ENCODE measurements around the gene NEUROD2.

The NEUROD2 gene

GRCh38 chr17:39635614-39636176 is 28.0 kb upstream of the NEUROD2 start:
- DNase-seq (ENCODE audit: low read depth, low spot score): no peak

- peak; percentile 57 for DNase-seq (ENCODE audit: low read depth, low spot score)
Observed at GRCh38 chr17:39634384-39634871, 26.7 kb upstream of the NEUROD2 start.

- DNase-seq (ENCODE audit: low read depth, low spot score): no peak
Observed at GRCh38 chr17:39633570-39634183, 26.0 kb upstream of the NEUROD2 start.

- DNase-seq (ENCODE audit: low read depth, low spot score): no peak
Observed at GRCh38 chr17:39632153-39632941, 24.6 kb upstream of the NEUROD2 start.

- peak; percentile 80 for DNase-seq (ENCODE audit: low read depth, low spot score)
Observed at GRCh38 chr17:39631403-39631802, 23.7 kb upstream of the NEUROD2 start.

GRCh38 chr17:39629898-39630297 is 22.2 kb upstream of the NEUROD2 start:
- DNase-seq (ENCODE audit: low read depth, low spot score): no peak

- DNase-seq (ENCODE audit: low read depth, low spot score): no peak
Observed at GRCh38 chr17:39629494-39629880, 21.8 kb upstream of the NEUROD2 start.

GRCh38 chr17:39628655-39629493 is 21.2 kb upstream of the NEUROD2 start:
- no peak for DNase-seq (ENCODE audit: low read depth, low spot score)

- DNase-seq (ENCODE audit: low read depth, low spot score): no peak
Observed at GRCh38 chr17:39627712-39628516, 20.2 kb upstream of the NEUROD2 start.

GRCh38 chr17:39627047-39627711 is 19.5 kb upstream of the NEUROD2 start:
- no peak for DNase-seq (ENCODE audit: low read depth, low spot score)

GRCh38 chr17:39626171-39627046 is 18.7 kb upstream of the NEUROD2 start, which contains the start of gene PPP1R1B:
Gene PPP1R1B (plus strand): TSS chr17:39626952. CDS start chr17:39627393, 441 bp downstream.
- DNase-seq (ENCODE audit: low read depth, low spot score): no peak

- DNase-seq (ENCODE audit: low read depth, low spot score): no peak
Observed at GRCh38 chr17:39625198-39625785, 17.6 kb upstream of the NEUROD2 start.

GRCh38 chr17:39624313-39624712 is 16.6 kb upstream of the NEUROD2 start:
- DNase-seq (ENCODE audit: low read depth, low spot score): no peak

- peak; percentile 85 for DNase-seq (ENCODE audit: low read depth, low spot score)
Observed at GRCh38 chr17:39623356-39623950, 15.7 kb upstream of the NEUROD2 start.

- no peak for DNase-seq (ENCODE audit: low read depth, low spot score)
Observed at GRCh38 chr17:39622380-39623006, 14.8 kb upstream of the NEUROD2 start.

- DNase-seq (ENCODE audit: low read depth, low spot score): peak; percentile 96
Observed at GRCh38 chr17:39621523-39622379, 14.0 kb upstream of the NEUROD2 start.

- no peak for DNase-seq (ENCODE audit: low read depth, low spot score)
Observed at GRCh38 chr17:39619786-39620101, 12.0 kb upstream of the NEUROD2 start.
